K562 (cell line): ENCODE measurements around the gene NOD1. TPM values are rescaled to one million over a fixed set of nuclear protein-coding genes. Genes with fewer than 3 reads are reported as not detected.

Experiments
- ATAC-seq: fragments of 200-7000 bp; cut with Tn5 transposase; 3 replicates; pipeline ENCODE4 v1.9.1; 2020; ENCODE audit warnings: moderate library complexity
- BruUV-seq: library from RNA; stranded (reverse); fragments of 400-500 nt; replicated peaks from 2 replicates; lab custom pipeline; 2021; lab: Mats Ljungman, UMichigan
- CTCF ChIA-PET: fragments of 300-600 bp; formaldehyde crosslinking; extraction: SDS; loops from one replicate; lab custom pipeline; 2021; ENCODE audit warnings: low intra/inter-chr PET ratio; lab: Yijun Ruan, JAX
- POLR2A ChIA-PET: fragments of 300-600, 350-650 bp; sonication (Branson Sonifier 250); formaldehyde crosslinking; extraction: SDS; loops from one replicate; lab custom pipeline; 2021; ENCODE audit warnings: antibody characterized with exemption, inconsistent platforms; lab: Yijun Ruan, JAX
- DNase-seq, 4 experiments: peaks; one replicate each; pipeline versions ENCODE4 v3.0.0 to v3.0.0-alpha.2; 2011 to 2018; ENCODE audit warnings: low spot score in 3 of 4, mixed read lengths in 3 of 4; ENCODE audit errors: extremely low read depth in 1 of 4
- FAIRE-seq: peaks from 2 replicates; lab custom pipeline; 2011; peaks lifted over from hg19 to GRCh38; lab: Jason Lieb, UNC
- H2AFZ ChIP-seq: 2 replicates; pipeline ENCODE4 v1.6.0; 2011; ENCODE audit warnings: low read depth, low read length, control low read depth, inconsistent platforms
- H3K27ac ChIP-seq: fragments of 200-600 bp; 3 replicates; pipeline ENCODE4 v1.8.0; 2011; ENCODE audit warnings: low read depth, mild to moderate bottlenecking, control low read depth, inconsistent platforms, low read length, moderate library complexity, mixed read lengths; ENCODE audit errors: extremely low read depth
- H3K27me3 ChIP-seq, 2 experiments: fragments of 300-600 bp in 1 of 2; 2 replicates in 1 of 2; 3 replicates in 1 of 2; pipeline versions ENCODE4 v1.6.0 to v1.8.0; 2011; ENCODE audit warnings: inconsistent platforms in 2 of 2, low read length in 2 of 2, mild to moderate bottlenecking in 1 of 2, mixed read lengths in 1 of 2, moderate library complexity in 1 of 2; ENCODE audit not compliant: control insufficient read depth in 2 of 2, insufficient read depth in 2 of 2
- H3K36me3 ChIP-seq: fragments of 300-600 bp; 3 replicates; pipeline ENCODE4 v1.8.0; 2011; ENCODE audit warnings: mild to moderate bottlenecking, low read length, inconsistent platforms; ENCODE audit not compliant: control insufficient read depth, insufficient read depth
- H3K4me1 ChIP-seq, 2 experiments: fragments of 200-600 bp in 1 of 2; replicated peaks in 1 of 2; 2 replicates in 1 of 2; 3 replicates in 1 of 2; pipeline versions ENCODE4 v1.5.1 to v1.8.0; 2011; ENCODE audit warnings: inconsistent platforms in 2 of 2, low read length in 2 of 2, mild to moderate bottlenecking in 1 of 2, mixed read lengths in 1 of 2, moderate library complexity in 1 of 2; ENCODE audit not compliant: control insufficient read depth in 2 of 2, insufficient read depth in 2 of 2
- H3K4me2 ChIP-seq: 2 replicates; pipeline ENCODE4 v1.6.1; 2011; ENCODE audit warnings: low read length, control low read depth, inconsistent platforms, mixed read lengths; ENCODE audit not compliant: insufficient read depth
- H3K4me3 ChIP-seq: fragments of 200-600 bp; sonication (generic), shearing (Covaris generic); 2 replicates; pipeline ENCODE4 v1.5.1; 2016; ENCODE audit warnings: control low read depth, inconsistent platforms
- H3K79me2 ChIP-seq: fragments of 200-600 bp; 3 replicates; pipeline ENCODE4 v1.8.0; 2011; ENCODE audit warnings: low read length, inconsistent platforms; ENCODE audit not compliant: control insufficient read depth, insufficient read depth
- H3K9ac ChIP-seq, 2 experiments: 2 replicates each; pipeline versions ENCODE4 v1.6.0 to v1.6.1; 2011; ENCODE audit warnings: low read depth in 2 of 2, low read length in 2 of 2, control low read depth in 1 of 2, inconsistent platforms in 1 of 2, mild to moderate bottlenecking in 1 of 2, mixed read lengths in 1 of 2; ENCODE audit not compliant: insufficient read depth in 1 of 2
- H3K9me1 ChIP-seq: one replicate; pipeline ENCODE4 v1.6.0; 2011; ENCODE audit warnings: inconsistent platforms, mild to moderate bottlenecking, low read length, moderate library complexity; ENCODE audit not compliant: control insufficient read depth, insufficient read depth
- H3K9me3 ChIP-seq: replicated peaks from 2 replicates; pipeline ENCODE4 v1.5.1; 2011; ENCODE audit warnings: low read depth, low read length, inconsistent platforms; ENCODE audit not compliant: control insufficient read depth, insufficient read depth
- H4K20me1 ChIP-seq: replicated peaks from 2 replicates; pipeline ENCODE4 v1.6.1; 2011; ENCODE audit warnings: low read length, inconsistent platforms, mixed read lengths; ENCODE audit not compliant: control insufficient read depth, insufficient read depth
- GTF3C2 ChIP-seq: IDR thresholded peaks from 3 replicates; pipeline ENCODE4 v1.6.1; 2011; ENCODE audit warnings: borderline replicate concordance, mild to moderate bottlenecking, moderate library complexity; ENCODE audit not compliant: insufficient read length; ENCODE audit errors: extremely low read depth
- IFI16 ChIP-seq: fragments of 250-450 bp; sonication (Bioruptor Pico); IDR thresholded peaks from 2 replicates; pipeline ENCODE4 v2.1.2; 2022; ENCODE audit warnings: mild to moderate bottlenecking, inconsistent platforms
- KDM2B ChIP-seq: fragments of 250-450 bp; sonication (Bioruptor Pico); IDR thresholded peaks from 2 replicates; pipeline ENCODE4 v1.8.0; 2021; ENCODE audit warnings: mild to moderate bottlenecking, moderate library complexity
- RAD21 ChIP-seq, 2 experiments: fragments of 250-450 bp in 1 of 2; fragments of 450-650 bp in 1 of 2; sonication (Bioruptor Pico) in 1 of 2; formaldehyde crosslinking in 1 of 2; IDR thresholded peaks in 1 of 2; conservative IDR thresholded peaks in 1 of 2; 2 replicates each; pipeline versions ENCODE4 v1.4.0 to v1.8.0; 2020 to 2022; ENCODE audit warnings: mild to moderate bottlenecking in 2 of 2, moderate library complexity in 1 of 2
- SMARCA4 ChIP-seq: fragments of 450-650 bp; IDR thresholded peaks from 2 replicates; pipeline ENCODE4 v1.6.1; 2016
- TAF15 ChIP-seq: fragments of 200-400 bp; formaldehyde crosslinking; IDR thresholded peaks from 2 replicates; pipeline ENCODE4 v1.6.1; 2017; ENCODE audit warnings: mild to moderate bottlenecking, low read depth, low read length, moderate library complexity
- ZBED1 ChIP-seq: IDR thresholded peaks from 2 replicates; pipeline ENCODE4 v1.6.1; 2014
- ZFX ChIP-seq: sonication (generic); formaldehyde crosslinking; IDR thresholded peaks from 2 replicates; pipeline ENCODE4 v1.8.0; 2022; ENCODE audit warnings: mild to moderate bottlenecking, missing genetic modification reagents, moderate library complexity
- ZNF316 ChIP-seq: fragments of 450-650 bp; IDR thresholded peaks from 2 replicates; pipeline ENCODE4 v1.6.1; 2016
- ZNF518B ChIP-seq: fragments of 250-450 bp; sonication (Bioruptor Pico); IDR thresholded peaks from 2 replicates; pipeline ENCODE4 v1.5.0; 2021; ENCODE audit warnings: mild to moderate bottlenecking, moderate library complexity
- WGBS: fragments of 100-300 bp; shearing (Covaris generic); methylation state at CpG from one replicate; pipeline ENCODE4 v1.1.6; 2016; ENCODE audit warnings: low coverage, mixed read lengths; ENCODE audit not compliant: insufficient coverage; ENCODE audit errors: missing lambda C conversion rate; 5-methylcytosine and 5-hydroxymethylcytosine counted together
- in situ Hi-C: fragments of 300-500 bp; cut with MboI; formaldehyde crosslinking; loops from 4 replicates; pipeline ENCODE4 v1.15.0; 2018; ENCODE audit warnings: inconsistent platforms, mixed read lengths
- intact Hi-C: fragments of 100-400 bp; cut with micrococcal nuclease; formaldehyde crosslinking; loops from 2 replicates; pipeline ENCODE4 v1.14.2; 2022
- polyA plus RNA-seq, 8 experiments: library from polyadenylated mRNA; depleted of rRNA in 4 of 8; stranded (reverse) in 5 of 8; unstranded in 3 of 8; fragments of >200 nt; fragmentation: Nextera tagmentation in 2 of 8; fragmentation: Illumina TruSeq in 1 of 8; extraction: Ambion mirVana in 2 of 8; extraction: Trizol in 1 of 8; gene quantifications; 2 replicates each; pipeline versions ENCODE4 v1.2.1 to v1.2.3, GENCODE V29; 2011 to 2014; ENCODE audit warnings: inconsistent platforms in 1 of 8, missing spikeins in 1 of 8
- total RNA-seq, 7 experiments: library from RNA; depleted of rRNA in 6 of 7; stranded (reverse); fragments of >200 nt in 6 of 7; fragmentation: Illumina TruSeq in 2 of 7; extraction: Trizol in 2 of 7; gene quantifications; 2 replicates each; pipeline versions ENCODE4 v1.2.1 to v1.2.3, GENCODE V29; 2011 to 2021; ENCODE audit warnings: low replicate concordance in 1 of 7

The NOD1 gene
- total and polyA plus RNA-seq, 9 of the 15 experiments (the other 6 are each of a cell fraction or from before 2014, with no cell fraction given): 0.34 to 7.1 (median 4.7) TPM

GRCh38 chr7:30467271-30467670, 11.3 kb downstream of the NOD1 start (continued):
- TF ChIP-seq RAD21 (CRISPR knock-in tag; conservative IDR thresholded peaks at IDR 0.05 in 1 of 2, IDR thresholded peaks at IDR 0.05 in 1 of 2) (no peak), IFI16 (CRISPR knock-in tag) (no peak), GTF3C2 (no peak), KDM2B (CRISPR knock-in tag) (no peak)

- H2AFZ ChIP-seq: no peak overlapping the region
- no peak overlapping the region for H3K27ac ChIP-seq
- H3K9ac ChIP-seq: no peak overlapping the region
- H3K9me1 ChIP-seq: no peaks in the 10 kb centered on the region
- no peak for TF ChIP-seq ZNF316
- no peak for TF ChIP-seq ZFX
- no peak for TF ChIP-seq ZBED1
- TF ChIP-seq ZNF518B (CRISPR knock-in tag): no peak
- TF ChIP-seq SMARCA4: no peak
- TF ChIP-seq TAF15: no peak
- in situ Hi-C loops (no loop called here), intact Hi-C loops (loop anchor here (5.0 kb wide), 1 partner anchor 39 kb away; no protein-coding TSS in a partner anchor)
- ChIA-PET CTCF (no interaction called here), POLR2A (interaction anchor here (1.4 kb wide), 1 partner anchor 19 kb away, joined by 5 read pairs; no protein-coding TSS in a partner anchor)
- no peaks in the 10 kb centered on the region for H3K79me2 ChIP-seq
- H3K4me1 ChIP-seq: peaks cover 14 to 21% of the 10 kb centered on the region in 2 experiments; a peak in 4 of 5 replicates
- ATAC-seq (no peak), FAIRE-seq (no peak), DNase-seq (no peak)
- no TSS peak for BruUV-seq
- no peaks in the 10 kb centered on the region for H3K9me3 ChIP-seq
- WGBS: 39% methylated on average over 4 of the region's 4 CpGs
- no peaks in the 10 kb centered on the region for H3K36me3 ChIP-seq
- H4K20me1 ChIP-seq: peaks cover 3% of the 10 kb centered on the region; the same call in 1 of the 2 replicates
- no peak overlapping the region for H3K4me3 ChIP-seq
- no peak overlapping the region for H3K4me2 ChIP-seq
- H3K27me3 ChIP-seq: no peaks in the 10 kb centered on the region
Observed at GRCh38 chr7:30466266-30466665, 12.3 kb downstream of the NOD1 start.
